Vagina (tissue), 2 donors: ENCODE data around the gene DSCAML1. TPM values are rescaled to one million over a fixed set of nuclear protein-coding genes. Genes with fewer than 3 reads are reported as not detected.

Source experiments
- DNase-seq, 2 donors: peaks; one replicate each; pipeline ENCODE4 v3.0.0-alpha.2; 2017; ENCODE audit errors: extremely low spot score in 2 of 2
- H3K27ac ChIP-seq: fragments of 200-600 bp; sonication (generic); one replicate; pipeline ENCODE4 v1.5.1; 2019
- H3K27me3 ChIP-seq: fragments of 200-600 bp; sonication (generic); one replicate; pipeline ENCODE4 v1.5.1; 2019
- H3K36me3 ChIP-seq, 2 donors: fragments of 200-600 bp; sonication (generic); one replicate each; pipeline ENCODE4 v1.5.1; 2017 to 2019
- H3K4me1 ChIP-seq: fragments of 200-600 bp; sonication (generic); one replicate; pipeline ENCODE4 v1.5.1; 2019
- H3K4me3 ChIP-seq, 2 donors: fragments of 200-600 bp; sonication (generic); 1 replicate in 1 of 2; 2 replicates in 1 of 2; pipeline ENCODE4 v1.5.1; 2016 to 2019
- H3K9me3 ChIP-seq: fragments of 200-600 bp; sonication (generic); one replicate; pipeline ENCODE4 v1.5.1; 2019
- POLR2A ChIP-seq, 2 donors: fragments of 450-650 bp; IDR thresholded peaks; one replicate each; pipeline ENCODE4 v1.6.1; 2017; ENCODE audit warnings: antibody characterized with exemption in 2 of 2, mild to moderate bottlenecking in 2 of 2, moderate library complexity in 2 of 2
- POLR2AphosphoS5 ChIP-seq, 2 donors: sonication (generic); formaldehyde crosslinking; IDR thresholded peaks; one replicate each; pipeline ENCODE4 v1.9.0; 2017; ENCODE audit warnings: antibody characterized with exemption in 2 of 2, mild to moderate bottlenecking in 2 of 2, low read depth in 1 of 2; ENCODE audit not compliant: insufficient read depth in 1 of 2
- intact Hi-C: fragments of 100-400 bp; cut with DNase I; formaldehyde crosslinking; loops from one replicate; pipeline ENCODE4 v1.15.1; 2023
- total RNA-seq: library from RNA; depleted of rRNA; stranded (reverse); fragments of >200 nt; gene quantifications from one replicate; pipeline ENCODE4 v1.2.3, GENCODE V29; 2016
- TF ChIP-seq, protein P1 (sequence below), 3 experiments: fragments of 450-650 bp in 2 of 3; fragments of 200-600 bp in 1 of 3; sonication (generic) in 1 of 3; IDR thresholded peaks; one replicate each; pipeline ENCODE4 v1.5.1; 2017 to 2019; ENCODE audit warnings: antibody characterized with exemption in 3 of 3, mild to moderate bottlenecking in 2 of 3, moderate library complexity in 2 of 3

Gene DSCAML1
- total RNA-seq, 1 donor from 2014 or later = 0.25 TPM

DNA sequence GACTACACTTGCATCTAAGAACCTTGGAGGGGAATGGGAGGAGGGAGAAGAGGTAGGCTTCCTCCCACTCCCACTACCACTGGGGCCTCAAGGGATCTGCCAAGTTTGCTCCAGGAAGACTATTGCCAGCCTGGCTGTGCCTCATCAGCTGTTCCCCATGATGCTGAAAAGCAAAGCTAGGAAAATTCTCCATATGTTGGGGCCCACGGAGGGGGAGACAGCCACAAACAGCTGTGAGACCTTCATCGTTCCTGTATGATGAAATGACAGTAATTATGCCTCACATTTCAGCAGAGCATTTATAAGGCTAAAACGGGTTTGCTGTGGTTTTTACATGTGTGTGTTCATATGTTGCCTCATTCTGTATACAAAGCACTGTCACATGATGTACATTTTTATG, 6.7 kb downstream of the DSCAML1 start:
- intact Hi-C loops = no loop called here
- Histone ChIP-seq H3K9me3 (no peaks in the 10 kb centered on the region), H3K36me3 (no peaks in the 10 kb centered on the region), H3K4me3 (no peak overlapping the region), H3K27ac (no peak overlapping the region), H3K4me1 (peaks cover 4% of the 10 kb centered on the region), H3K27me3 (peaks cover 8% of the 10 kb centered on the region)
- TF ChIP-seq POLR2A (IDR thresholded peaks at IDR 0.05) = no peak
- TF ChIP-seq POLR2AphosphoS5 (IDR thresholded peaks at IDR 0.05; ENCODE audit: insufficient read depth in 1 of 2, low read depth in 1 of 2) = no peak
- TF ChIP-seq, protein P1, sequence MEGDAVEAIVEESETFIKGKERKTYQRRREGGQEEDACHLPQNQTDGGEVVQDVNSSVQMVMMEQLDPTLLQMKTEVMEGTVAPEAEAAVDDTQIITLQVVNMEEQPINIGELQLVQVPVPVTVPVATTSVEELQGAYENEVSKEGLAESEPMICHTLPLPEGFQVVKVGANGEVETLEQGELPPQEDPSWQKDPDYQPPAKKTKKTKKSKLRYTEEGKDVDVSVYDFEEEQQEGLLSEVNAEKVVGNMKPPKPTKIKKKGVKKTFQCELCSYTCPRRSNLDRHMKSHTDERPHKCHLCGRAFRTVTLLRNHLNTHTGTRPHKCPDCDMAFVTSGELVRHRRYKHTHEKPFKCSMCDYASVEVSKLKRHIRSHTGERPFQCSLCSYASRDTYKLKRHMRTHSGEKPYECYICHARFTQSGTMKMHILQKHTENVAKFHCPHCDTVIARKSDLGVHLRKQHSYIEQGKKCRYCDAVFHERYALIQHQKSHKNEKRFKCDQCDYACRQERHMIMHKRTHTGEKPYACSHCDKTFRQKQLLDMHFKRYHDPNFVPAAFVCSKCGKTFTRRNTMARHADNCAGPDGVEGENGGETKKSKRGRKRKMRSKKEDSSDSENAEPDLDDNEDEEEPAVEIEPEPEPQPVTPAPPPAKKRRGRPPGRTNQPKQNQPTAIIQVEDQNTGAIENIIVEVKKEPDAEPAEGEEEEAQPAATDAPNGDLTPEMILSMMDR (IDR thresholded peaks at IDR 0.05) = no peak
- no peak for DNase-seq

DNA sequence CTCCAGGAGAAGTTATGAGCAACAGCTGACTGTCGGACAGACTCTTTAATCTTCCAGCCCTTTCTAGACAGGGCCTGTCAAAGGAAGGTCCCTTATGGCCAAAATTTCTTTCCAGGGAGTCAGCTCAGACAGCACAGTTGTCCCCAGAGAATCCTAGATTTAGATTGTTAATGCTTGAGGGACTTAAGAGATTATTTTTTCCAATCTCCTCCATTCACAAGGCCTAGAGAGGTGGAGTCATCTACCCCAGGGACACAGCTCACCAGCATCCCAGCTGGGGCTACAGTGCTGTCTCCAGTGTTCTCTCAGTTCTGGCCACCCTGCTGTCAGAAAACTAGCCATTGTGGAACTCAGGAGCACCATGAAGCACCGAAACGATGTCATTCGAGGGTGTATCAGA, 7.8 kb downstream of the DSCAML1 start:
- TF ChIP-seq, protein P1 (IDR thresholded peaks at IDR 0.05) = no peak
- TF ChIP-seq POLR2A (IDR thresholded peaks at IDR 0.05) (no peak), POLR2AphosphoS5 (IDR thresholded peaks at IDR 0.05; ENCODE audit: insufficient read depth in 1 of 2, low read depth in 1 of 2) (no peak)
- no peak for DNase-seq
- Histone ChIP-seq H3K9me3 (no peaks in the 10 kb centered on the region), H3K4me3 (no peak overlapping the region), H3K36me3 (no peaks in the 10 kb centered on the region), H3K27me3 (no peaks in the 10 kb centered on the region), H3K4me1 (no peaks in the 10 kb centered on the region), H3K27ac (no peak overlapping the region)
- intact Hi-C loops = no loop called here

DNA sequence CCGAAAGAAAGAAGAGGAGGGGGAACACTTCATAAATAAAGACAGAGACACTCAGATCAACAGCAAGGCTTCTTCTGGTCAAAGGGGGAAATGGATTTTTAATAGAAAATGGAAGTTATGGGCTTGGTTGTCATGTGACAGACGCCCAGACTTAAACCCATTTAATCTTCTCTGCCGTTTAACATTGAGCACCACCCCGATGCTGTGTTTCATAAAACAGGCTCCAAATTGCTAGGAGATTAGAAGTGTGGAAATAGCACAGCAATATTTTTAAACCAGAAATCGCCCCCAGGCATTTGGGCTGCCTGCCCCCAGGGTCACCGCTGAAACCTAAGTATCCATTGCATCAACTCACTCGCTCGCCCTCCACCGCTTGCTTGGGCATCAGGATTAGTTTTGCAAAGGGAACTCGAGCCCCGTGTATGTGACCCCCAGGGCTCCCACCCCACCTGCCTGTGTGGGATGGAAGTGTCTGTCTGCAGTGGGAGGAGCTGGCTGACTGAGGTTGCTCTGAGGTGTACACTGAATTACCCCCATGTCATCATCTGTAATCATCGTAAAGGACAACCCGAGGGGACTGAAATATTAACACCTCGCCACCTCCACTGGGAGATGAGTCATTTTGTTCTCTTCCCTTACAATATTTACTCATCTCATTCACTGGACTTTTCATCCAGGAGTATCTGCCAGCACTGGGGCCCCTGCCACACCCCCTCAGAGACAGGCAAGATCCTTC, 10.7 kb downstream of the DSCAML1 start:
- no peaks in the 10 kb centered on the region for H3K27me3 ChIP-seq

DNA sequence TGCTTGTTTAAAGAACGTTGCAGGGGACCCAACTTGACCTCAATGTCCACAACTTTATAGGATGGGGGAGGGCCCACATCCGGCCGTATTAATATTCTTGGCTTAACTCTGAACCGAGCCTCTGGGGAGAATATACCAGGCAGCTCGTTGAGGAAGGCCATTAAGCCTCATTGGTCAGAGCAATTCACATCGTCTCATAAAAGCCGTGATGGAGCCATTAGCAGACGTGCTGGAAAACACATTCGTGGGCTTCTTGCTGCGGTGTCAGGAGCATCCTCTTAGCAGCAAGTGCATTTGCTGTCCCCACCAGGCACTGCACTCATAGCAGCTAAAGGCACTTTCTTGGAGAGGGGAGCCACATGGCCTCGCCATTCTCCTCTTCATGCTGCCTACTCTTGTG, 14.9 kb downstream of the DSCAML1 start:
- Histone ChIP-seq H3K9me3 (no peaks in the 10 kb centered on the region), H3K27me3 (no peaks in the 10 kb centered on the region), H3K4me3 (no peak overlapping the region), H3K4me1 (no peaks in the 10 kb centered on the region), H3K36me3 (no peaks in the 10 kb centered on the region), H3K27ac (no peak overlapping the region)
- TF ChIP-seq POLR2AphosphoS5 (IDR thresholded peaks at IDR 0.05; ENCODE audit: insufficient read depth in 1 of 2, low read depth in 1 of 2) = no peak
- TF ChIP-seq POLR2A (IDR thresholded peaks at IDR 0.05) = no peak
- TF ChIP-seq, protein P1 (IDR thresholded peaks at IDR 0.05) = no peak
- intact Hi-C loops = no loop called here
- DNase-seq = no peak

More for the DNA sequence above, 10.7 kb downstream of the DSCAML1 start:
- H3K4me3 ChIP-seq = no peak overlapping the region
- no peak overlapping the region for H3K27ac ChIP-seq
- TF ChIP-seq POLR2AphosphoS5 (IDR thresholded peaks at IDR 0.05; ENCODE audit: insufficient read depth in 1 of 2, low read depth in 1 of 2) (no peak), POLR2A (IDR thresholded peaks at IDR 0.05) (no peak)
- TF ChIP-seq, protein P1 (IDR thresholded peaks at IDR 0.05) = no peak
- no peak for DNase-seq
- no peaks in the 10 kb centered on the region for H3K36me3 ChIP-seq
- H3K4me1 ChIP-seq = no peaks in the 10 kb centered on the region
- intact Hi-C loops = no loop called here
- no peaks in the 10 kb centered on the region for H3K9me3 ChIP-seq

DNA sequence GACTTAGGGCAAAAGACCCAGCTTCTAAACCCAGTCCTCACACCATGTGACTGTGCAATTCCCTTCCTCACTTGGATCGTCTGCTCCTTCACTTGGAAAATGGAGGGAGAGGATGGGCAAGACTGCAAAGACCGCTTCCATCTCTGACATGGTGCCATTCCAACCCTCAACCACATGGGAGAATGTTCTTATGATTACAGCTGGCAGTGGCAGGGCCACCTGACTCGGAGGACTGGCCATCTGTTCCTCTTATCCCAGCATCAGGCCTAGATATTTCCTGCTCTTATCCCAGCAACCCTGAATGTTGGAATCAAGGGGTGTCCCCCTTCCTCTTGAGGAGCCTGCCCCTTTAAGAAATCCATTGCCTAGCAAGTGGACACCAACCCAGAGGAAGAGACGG, 15.4 kb downstream of the DSCAML1 start:
- Histone ChIP-seq H3K36me3 (no peaks in the 10 kb centered on the region), H3K9me3 (no peaks in the 10 kb centered on the region), H3K27me3 (no peaks in the 10 kb centered on the region), H3K4me3 (no peak overlapping the region), H3K27ac (no peak overlapping the region), H3K4me1 (no peaks in the 10 kb centered on the region)
- DNase-seq = no peak
- intact Hi-C loops = no loop called here
- TF ChIP-seq POLR2AphosphoS5 (IDR thresholded peaks at IDR 0.05; ENCODE audit: insufficient read depth in 1 of 2, low read depth in 1 of 2) = no peak
- no peak for TF ChIP-seq POLR2A (IDR thresholded peaks at IDR 0.05)
- TF ChIP-seq, protein P1 (IDR thresholded peaks at IDR 0.05) = no peak
